ENCODE data around the gene LRRFIP2.

The LRRFIP2 gene

GRCh38 chr3:37032961-37033360 lies 141.4 kb downstream of the LRRFIP2 start:
- H3K4me3 ChIP-seq (ENCODE audit: low read length): no peak overlapping the region
- no peak for TF ChIP-seq ZNF274 (IDR thresholded peaks at IDR 0.05; ENCODE audit: low read depth, low read length)

- H3K4me3 ChIP-seq (ENCODE audit: low read length): no peak overlapping the region
- TF ChIP-seq ZNF274 (IDR thresholded peaks at IDR 0.05; ENCODE audit: low read depth, low read length): no peak
These were observed 143.2 kb downstream of the LRRFIP2 start for GRCh38 chr3:37031096-37031682.

GRCh38 chr3:37030588-37030987 lies 143.8 kb downstream of the LRRFIP2 start:
- TF ChIP-seq ZNF274 (IDR thresholded peaks at IDR 0.05; ENCODE audit: low read depth, low read length): no peak
- no peak overlapping the region for H3K4me3 ChIP-seq (ENCODE audit: low read length)

- no peak for TF ChIP-seq ZNF274 (IDR thresholded peaks at IDR 0.05; ENCODE audit: low read depth, low read length)
- no peak overlapping the region for H3K4me3 ChIP-seq (ENCODE audit: low read length)
These were observed 144.7 kb downstream of the LRRFIP2 start for GRCh38 chr3:37029516-37030163.

GRCh38 chr3:37029111-37029510 lies 145.3 kb downstream of the LRRFIP2 start:
- no peak overlapping the region for H3K4me3 ChIP-seq (ENCODE audit: low read length)
- no peak for TF ChIP-seq ZNF274 (IDR thresholded peaks at IDR 0.05; ENCODE audit: low read depth, low read length)

GRCh38 chr3:37028329-37028728 lies 146.1 kb downstream of the LRRFIP2 start:
- H3K4me3 ChIP-seq (ENCODE audit: low read length): no peak overlapping the region
- TF ChIP-seq ZNF274 (IDR thresholded peaks at IDR 0.05; ENCODE audit: low read depth, low read length): no peak

- H3K4me3 ChIP-seq (ENCODE audit: low read length): no peak overlapping the region
- no peak for TF ChIP-seq ZNF274 (IDR thresholded peaks at IDR 0.05; ENCODE audit: low read depth, low read length)
These were observed 147.5 kb downstream of the LRRFIP2 start for GRCh38 chr3:37026851-37027250.

- no peak for TF ChIP-seq ZNF274 (IDR thresholded peaks at IDR 0.05; ENCODE audit: low read depth, low read length)
These were observed 148.6 kb downstream of the LRRFIP2 start for GRCh38 chr3:37025561-37026335.

GRCh38 chr3:37024820-37025405 lies 149.5 kb downstream of the LRRFIP2 start:
- TF ChIP-seq ZNF274 (IDR thresholded peaks at IDR 0.05; ENCODE audit: low read depth, low read length): no peak
- no peak overlapping the region for H3K4me3 ChIP-seq (ENCODE audit: low read length)

More at GRCh38 chr3:37025561-37026335, 148.6 kb downstream of the LRRFIP2 start:
- no peak overlapping the region for H3K4me3 ChIP-seq (ENCODE audit: low read length)

GRCh38 chr3:37024092-37024491 lies 150.3 kb downstream of the LRRFIP2 start:
- no peak for TF ChIP-seq ZNF274 (IDR thresholded peaks at IDR 0.05; ENCODE audit: low read depth, low read length)
- H3K4me3 ChIP-seq (ENCODE audit: low read length): no peak overlapping the region

GRCh38 chr3:37017683-37018082 lies 156.7 kb downstream of the LRRFIP2 start:
- no peak overlapping the region for H3K4me3 ChIP-seq (ENCODE audit: low read length)
- TF ChIP-seq ZNF274 (IDR thresholded peaks at IDR 0.05; ENCODE audit: low read depth, low read length): no peak

- no peak for TF ChIP-seq ZNF274 (IDR thresholded peaks at IDR 0.05; ENCODE audit: low read depth, low read length)
- H3K4me3 ChIP-seq (ENCODE audit: low read length): no peak overlapping the region
These were observed 157.5 kb downstream of the LRRFIP2 start for GRCh38 chr3:37016903-37017302.

- no peak for TF ChIP-seq ZNF274 (IDR thresholded peaks at IDR 0.05; ENCODE audit: low read depth, low read length)
- H3K4me3 ChIP-seq (ENCODE audit: low read length): no peak overlapping the region
These were observed 158.7 kb downstream of the LRRFIP2 start for GRCh38 chr3:37015642-37016041.

- TF ChIP-seq ZNF274 (IDR thresholded peaks at IDR 0.05; ENCODE audit: low read depth, low read length): no peak
- H3K4me3 ChIP-seq (ENCODE audit: low read length): no peak overlapping the region
These were observed 159.8 kb downstream of the LRRFIP2 start for GRCh38 chr3:37014620-37015019.
